ENCODE measurements around the gene COMMD9.

- TF ChIP-seq CTCF (IDR thresholded peaks at IDR 0.05; ENCODE audit: low read length) (no peak), EZH2phosphoT487 (IDR thresholded peaks at IDR 0.05; ENCODE audit: low read length) (no peak), EZH2 (optimal IDR thresholded peaks at IDR 0.05; ENCODE audit: low read depth, low read length) (no peak)
These were observed 66.2 kb downstream of the COMMD9 start for GRCh38 chr11:36222831-36223635.

Measured in MM.1S (cell line).